ENCODE data around the gene TMEM207.

Gene TMEM207

GRCh38 chr3:190444576-190445145, 5.0 kb downstream of the TMEM207 start:
- no peak for DNase-seq (ENCODE audit: low read depth, low spot score)

- DNase-seq (ENCODE audit: low read depth, low spot score) = no peak
Observed at GRCh38 chr3:190444006-190444405, 5.7 kb downstream of the TMEM207 start.

- no peak for DNase-seq (ENCODE audit: low read depth, low spot score)
Observed at GRCh38 chr3:190443257-190443656, 6.4 kb downstream of the TMEM207 start.

GRCh38 chr3:190442240-190442639, 7.5 kb downstream of the TMEM207 start:
- DNase-seq (ENCODE audit: low read depth, low spot score) = no peak

- no peak for DNase-seq (ENCODE audit: low read depth, low spot score)
Observed at GRCh38 chr3:190436331-190436730, 13.4 kb downstream of the TMEM207 start.

GRCh38 chr3:190435618-190436017, 14.1 kb downstream of the TMEM207 start:
- DNase-seq (ENCODE audit: low read depth, low spot score) = no peak

GRCh38 chr3:190433626-190434025, 16.1 kb downstream of the TMEM207 start:
- no peak for DNase-seq (ENCODE audit: low read depth, low spot score)

GRCh38 chr3:190432216-190432615, 17.5 kb downstream of the TMEM207 start:
- DNase-seq (ENCODE audit: low read depth, low spot score) = no peak

- DNase-seq (ENCODE audit: low read depth, low spot score) = no peak
Observed at GRCh38 chr3:190430906-190431305, 18.8 kb downstream of the TMEM207 start.

- DNase-seq (ENCODE audit: low read depth, low spot score) = no peak
Observed at GRCh38 chr3:190429681-190430080, 20.0 kb downstream of the TMEM207 start.

- DNase-seq (ENCODE audit: low read depth, low spot score) = no peak
Observed at GRCh38 chr3:190426806-190427507, 22.7 kb downstream of the TMEM207 start.

- DNase-seq (ENCODE audit: low read depth, low spot score) = no peak
Observed at GRCh38 chr3:190425833-190426232, 23.9 kb downstream of the TMEM207 start.

GRCh38 chr3:190424478-190425439, 24.9 kb downstream of the TMEM207 start:
- DNase-seq (ENCODE audit: low read depth, low spot score) = peak; percentile 87

- DNase-seq (ENCODE audit: low read depth, low spot score) = no peak
Observed at GRCh38 chr3:190424108-190424477, 25.6 kb downstream of the TMEM207 start.

GRCh38 chr3:190414297-190414696, 35.4 kb downstream of the TMEM207 start:
- DNase-seq (ENCODE audit: low read depth, low spot score) = no peak

GRCh38 chr3:190404715-190405114, 45.0 kb downstream of the TMEM207 start:
- DNase-seq (ENCODE audit: low read depth, low spot score) = peak; percentile 6

- no peak for DNase-seq (ENCODE audit: low read depth, low spot score)
Observed at GRCh38 chr3:190401963-190402362, 47.7 kb downstream of the TMEM207 start.

GRCh38 chr3:190399677-190400076, 50.0 kb downstream of the TMEM207 start:
- DNase-seq (ENCODE audit: low read depth, low spot score) = no peak

GRCh38 chr3:190397889-190398288, 51.8 kb downstream of the TMEM207 start:
- DNase-seq (ENCODE audit: low read depth, low spot score) = no peak

GRCh38 chr3:190396001-190396400, 53.7 kb downstream of the TMEM207 start:
- no peak for DNase-seq (ENCODE audit: low read depth, low spot score)

GRCh38 chr3:190388703-190389102, 61.0 kb downstream of the TMEM207 start:
- DNase-seq (ENCODE audit: low read depth, low spot score) = no peak

- no peak for DNase-seq (ENCODE audit: low read depth, low spot score)
Observed at GRCh38 chr3:190387578-190388213, 62.0 kb downstream of the TMEM207 start, which contains the start of gene CLDN16. Gene CLDN16 (plus strand): TSS chr3:190388163. CDS start chr3:190388330, 167 bp downstream.

Measured in ELF-1 (cell line).